Measurements from ENCODE around the gene TMBIM4. TPM values are rescaled to one million over a fixed set of nuclear protein-coding genes. Genes with fewer than 3 reads are reported as not detected.
A peak's percentile ranks its signal among the peaks of the same experiment; 100 is the strongest.
"Not testable (repeated sequence)": the region's sequence is repeated elsewhere in the genome, so short reads cannot be mapped to it uniquely, and the experiment has no call there.

TMBIM4 gene
- total RNA-seq, 2 donors from 2014 or later, result 26.5 to 43.5 TPM

DNA sequence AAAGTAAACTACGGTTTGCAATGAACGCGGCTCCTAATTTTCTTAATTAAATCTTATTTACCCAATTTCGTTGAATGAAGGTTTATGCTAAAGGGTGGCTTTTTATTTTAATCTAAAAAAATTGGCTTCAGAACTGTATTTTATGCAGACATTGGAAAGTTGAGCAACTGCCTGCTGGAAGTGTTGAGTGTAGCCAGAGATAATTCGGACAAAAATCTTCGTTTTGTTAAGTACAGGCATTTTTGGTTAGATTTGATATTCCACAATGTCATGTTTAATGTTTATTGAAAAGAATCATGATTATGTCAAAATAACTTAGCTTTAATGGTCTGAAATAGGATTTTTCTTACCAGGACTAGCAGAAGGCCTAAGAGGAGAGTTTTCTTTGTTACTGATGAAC, 20.1 kb upstream of the TMBIM4 start:
- no peak for ATAC-seq
- no peak for DNase-seq (ENCODE audit: low spot score in 2 of 2)
- Mint-ChIP-seq H3K27ac (no peak overlapping the region), H3K9me3 (no peaks in the 10 kb centered on the region), H3K36me3 (peaks cover 11 to 17% of the 10 kb centered on the region in 2 donors)

- Mint-ChIP-seq H3K27ac (no peak overlapping the region), H3K9me3 (peaks cover 0 to 3% of the 10 kb centered on the region in 2 donors), H3K36me3 (peaks cover 15 to 17% of the 10 kb centered on the region in 2 donors)
- ATAC-seq (no peak), DNase-seq (ENCODE audit: low spot score in 2 of 2) (no peak)
These were observed 19.7 kb upstream of the TMBIM4 start for GRCh38 chr12:66189486-66189843.

- H3K9me3 Mint-ChIP-seq, result peaks cover 0 to 6% of the 10 kb centered on the region in 2 donors
- H3K36me3 Mint-ChIP-seq, result peaks cover 17% of the 10 kb centered on the region in 2 donors
- DNase-seq (ENCODE audit: low spot score in 2 of 2), result peak in 1 of 2 donors; percentile 26
- H3K27ac Mint-ChIP-seq, result no peak within 1 kb of the TSS
- peak; percentile 84 to 88 for ATAC-seq
These were observed 19.0 kb upstream of the TMBIM4 start, which contains the start of gene IRAK3 for GRCh38 chr12:66188584-66189485. TSS of gene IRAK3 (plus strand) at chr12:66189214. CDS start at chr12:66189300, 86 bp downstream.

- no peak overlapping the region for H3K27ac Mint-ChIP-seq
- DNase-seq (ENCODE audit: low spot score in 2 of 2) (no peak), ATAC-seq (no peak)
- peaks cover 0 to 6% of the 10 kb centered on the region in 2 donors for H3K9me3 Mint-ChIP-seq
- H3K36me3 Mint-ChIP-seq, result peaks cover 17% of the 10 kb centered on the region in 2 donors
These were observed 18.0 kb upstream of the TMBIM4 start for GRCh38 chr12:66187821-66188220.

DNA sequence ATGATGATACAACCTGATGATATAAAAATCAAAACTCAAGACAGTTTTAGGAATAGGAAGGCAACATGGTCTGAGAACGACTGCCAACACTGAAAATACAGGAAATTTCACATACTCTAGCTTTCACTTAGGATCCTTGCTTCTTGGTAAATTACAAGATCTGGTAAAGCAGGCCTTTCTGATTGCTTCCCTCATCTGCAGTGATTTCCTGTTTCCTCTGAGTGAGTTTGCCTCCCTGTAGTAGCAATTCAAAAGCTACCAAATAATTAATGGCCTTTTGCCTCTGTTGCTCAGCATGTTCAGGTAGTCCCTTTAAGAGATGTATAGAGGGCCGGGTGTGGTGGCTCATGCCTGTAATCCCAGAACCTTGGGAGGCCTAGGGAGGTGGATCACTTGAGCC, 17.2 kb upstream of the TMBIM4 start:
- ATAC-seq, result no peak
- H3K27ac Mint-ChIP-seq, result no peak overlapping the region
- no peak for DNase-seq (ENCODE audit: low spot score in 2 of 2)
- H3K9me3 Mint-ChIP-seq, result peaks cover 0 to 6% of the 10 kb centered on the region in 2 donors
- peaks cover 17% of the 10 kb centered on the region in 2 donors for H3K36me3 Mint-ChIP-seq

GRCh38 chr12:66184822-66185221, 15.0 kb upstream of the TMBIM4 start:
- not testable (repeated sequence) for H3K9me3 Mint-ChIP-seq; H3K27ac Mint-ChIP-seq; DNase-seq (ENCODE audit: low spot score in 2 of 2); ATAC-seq
- peaks cover 17% of the 10 kb centered on the region in 2 donors for H3K36me3 Mint-ChIP-seq

DNA sequence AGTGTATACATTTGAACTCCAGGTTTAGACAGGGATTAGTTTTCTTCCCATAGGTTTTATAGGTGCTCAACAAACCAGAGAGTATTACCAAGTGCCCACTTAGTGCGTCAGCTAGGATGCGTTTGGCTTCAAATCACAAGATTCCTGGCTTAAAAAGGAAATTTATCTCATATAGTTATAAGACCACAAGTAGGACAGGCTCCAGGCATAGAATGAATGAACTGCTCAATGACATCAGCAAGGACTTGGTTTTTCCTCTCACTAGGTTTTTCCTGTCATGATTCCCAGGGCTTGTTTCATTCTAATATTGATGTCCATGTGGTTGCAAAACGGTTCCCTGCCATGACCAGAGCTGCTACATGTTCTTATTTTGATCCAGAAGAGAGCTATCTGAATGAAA, 13.2 kb upstream of the TMBIM4 start:
- ATAC-seq (no peak), DNase-seq (ENCODE audit: low spot score in 2 of 2) (no peak)
- Mint-ChIP-seq H3K27ac (no peak overlapping the region), H3K9me3 (peaks cover 0 to 6% of the 10 kb centered on the region in 2 donors), H3K36me3 (peaks cover 9% of the 10 kb centered on the region in 2 donors)

DNA sequence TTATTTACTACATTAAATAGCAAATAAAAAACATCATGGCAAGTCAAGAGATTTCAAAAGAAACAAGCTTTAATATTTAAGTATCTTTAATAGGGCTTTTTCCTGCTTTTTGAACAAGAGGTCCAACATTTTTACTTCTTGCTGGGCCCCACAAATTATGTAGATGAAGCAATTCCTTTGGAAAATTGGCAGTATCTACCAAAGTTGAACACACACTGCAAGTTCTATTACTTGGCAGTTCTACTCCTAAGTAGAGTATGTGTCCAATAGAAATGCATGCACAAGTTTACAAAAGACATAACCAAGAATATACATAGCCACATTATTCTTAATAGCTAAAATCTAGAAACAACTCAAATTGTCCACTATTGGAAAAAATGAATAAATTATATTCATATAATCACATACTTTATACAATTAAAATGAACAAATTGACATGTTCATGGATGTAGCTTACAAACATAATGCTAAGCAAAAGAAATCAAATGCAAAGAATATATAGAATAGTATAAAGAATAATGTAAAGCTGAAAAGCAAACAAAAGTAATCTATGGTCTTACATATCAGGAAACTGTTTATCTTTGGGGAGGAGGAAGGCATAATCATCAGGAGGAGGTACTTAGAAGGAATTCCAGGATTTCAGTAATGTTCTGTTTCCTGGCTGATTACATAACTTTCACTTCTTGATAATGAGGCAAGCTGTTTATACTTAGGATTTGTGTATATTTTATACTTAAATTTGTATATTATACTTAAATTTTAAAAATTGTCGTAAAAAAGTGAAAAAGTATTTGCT, 6.5 kb upstream of the TMBIM4 start:
- DNase-seq (ENCODE audit: low spot score in 2 of 2) (no peak), ATAC-seq (no peak)
- no peaks in the 10 kb centered on the region for H3K36me3 Mint-ChIP-seq
- H3K27ac Mint-ChIP-seq, result no peak overlapping the region
- H3K9me3 Mint-ChIP-seq, result no peaks in the 10 kb centered on the region

DNA sequence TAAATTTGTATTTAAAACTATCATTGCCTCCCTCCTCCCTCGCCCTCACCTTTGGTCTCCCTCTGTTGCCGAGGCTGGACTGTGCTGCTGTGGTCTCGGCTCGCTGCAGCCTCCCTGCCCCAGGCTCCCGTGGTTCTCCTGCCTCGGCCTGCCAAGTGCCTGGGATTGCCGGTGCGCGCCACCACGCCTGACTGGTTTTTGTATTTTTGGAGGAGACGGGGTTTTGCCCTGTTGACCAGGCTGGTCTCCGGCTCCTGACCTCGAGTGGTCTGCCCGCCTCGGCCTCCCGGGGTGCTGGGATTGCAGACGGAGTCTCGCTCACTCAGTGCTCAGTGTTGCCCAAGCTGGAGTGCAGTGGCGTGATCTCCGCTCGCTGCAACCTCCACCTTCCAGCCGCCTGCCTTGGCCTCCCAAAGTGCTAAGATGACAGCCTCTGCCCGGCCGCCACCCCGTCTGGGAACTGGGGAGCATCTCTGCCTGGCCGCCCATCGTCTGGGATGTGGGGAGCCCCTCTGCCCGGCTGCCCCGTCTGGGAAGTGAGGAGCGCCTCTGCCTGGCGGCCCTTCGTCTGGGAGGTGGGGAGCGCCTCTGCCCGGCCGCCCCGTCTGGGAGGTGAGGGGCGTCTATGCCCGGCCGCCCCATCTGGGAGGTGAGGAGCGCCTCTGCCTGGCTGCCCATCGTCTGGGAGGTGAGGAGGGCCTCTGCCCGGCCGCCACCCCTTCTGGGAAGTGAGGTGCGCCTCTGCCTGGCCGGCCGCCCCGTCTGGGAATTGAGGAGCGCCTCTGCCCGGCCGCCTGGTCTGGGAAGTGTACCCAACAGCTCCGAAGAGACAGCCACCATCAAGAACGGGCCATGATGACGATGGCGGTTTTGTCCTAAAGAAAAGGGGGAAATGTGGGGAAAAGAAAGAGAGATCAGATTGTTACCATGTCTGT, 4.9 kb upstream of the TMBIM4 start:
- ATAC-seq; H3K36me3 Mint-ChIP-seq; H3K9me3 Mint-ChIP-seq; DNase-seq (ENCODE audit: low spot score in 2 of 2); H3K27ac Mint-ChIP-seq: not testable (repeated sequence)

- no peak for DNase-seq (ENCODE audit: low spot score in 2 of 2)
- H3K27ac Mint-ChIP-seq, result peak overlapping the region; percentile 97 to 100
- no peak for ATAC-seq
- peaks cover 3 to 6% of the 10 kb centered on the region in 2 donors for H3K9me3 Mint-ChIP-seq
- peaks cover 33 to 36% of the 10 kb centered on the region in 2 donors for H3K36me3 Mint-ChIP-seq
These were observed 810 bp upstream of the TMBIM4 start for GRCh38 chr12:66170606-66171005.

GRCh38 chr12:66168410-66168809, 1.4 kb downstream of the TMBIM4 start:
- DNase-seq (ENCODE audit: low spot score in 2 of 2) (no peak), ATAC-seq (no peak)
- H3K36me3 Mint-ChIP-seq, result peaks cover 45 to 55% of the 10 kb centered on the region in 2 donors
- H3K27ac Mint-ChIP-seq, result peak overlapping the region in 1 of 2 donors; percentile 100
- peaks cover 9 to 14% of the 10 kb centered on the region in 2 donors for H3K9me3 Mint-ChIP-seq

DNA sequence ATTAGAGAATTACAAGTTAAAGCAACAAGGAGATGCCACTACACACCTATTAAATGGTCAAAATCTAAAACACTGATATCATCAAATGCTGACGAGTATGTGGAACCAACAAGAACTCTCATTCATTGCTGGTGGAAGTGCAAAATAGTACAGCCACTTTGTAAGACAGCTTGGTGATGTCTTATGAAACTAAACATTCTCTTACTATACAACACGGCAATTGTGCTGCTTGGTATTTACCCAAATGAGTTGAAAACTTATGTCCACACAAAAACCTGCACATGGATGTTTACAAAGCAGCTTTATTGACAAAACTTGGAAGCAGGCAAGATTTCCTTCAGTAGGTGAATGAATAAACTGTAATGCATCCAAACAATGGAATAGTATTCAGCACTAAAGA, 3.2 kb downstream of the TMBIM4 start:
- no peak for ATAC-seq
- no peak for DNase-seq (ENCODE audit: low spot score in 2 of 2)
- peaks cover 9 to 18% of the 10 kb centered on the region in 2 donors for H3K9me3 Mint-ChIP-seq
- peak overlapping the region in 1 of 2 donors; percentile 100 for H3K27ac Mint-ChIP-seq
- peaks cover 45 to 57% of the 10 kb centered on the region in 2 donors for H3K36me3 Mint-ChIP-seq

DNA sequence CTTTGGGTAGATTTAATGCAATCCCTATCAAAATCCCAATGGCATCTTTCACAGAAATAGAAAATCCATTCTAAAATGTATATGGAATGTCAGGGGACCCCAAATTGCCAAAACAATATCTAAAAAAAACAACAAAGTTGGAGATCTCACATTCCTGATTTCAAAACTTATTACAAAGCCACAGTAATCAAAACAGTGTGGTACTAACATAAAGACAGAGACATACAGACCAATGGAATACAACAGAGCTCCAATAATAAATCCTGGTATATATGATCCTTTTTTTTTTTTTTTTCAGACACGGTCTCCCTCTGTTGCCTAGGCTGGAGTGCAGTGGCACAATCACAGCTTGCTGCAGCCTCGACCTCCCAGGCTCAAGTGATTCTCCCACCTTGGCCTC, 4.7 kb downstream of the TMBIM4 start:
- Mint-ChIP-seq H3K36me3 (peaks cover 45 to 59% of the 10 kb centered on the region in 2 donors), H3K27ac (peak overlapping the region in 1 of 2 donors; percentile 75), H3K9me3 (peaks cover 9 to 18% of the 10 kb centered on the region in 2 donors)
- ATAC-seq (no peak), DNase-seq (ENCODE audit: low spot score in 2 of 2) (no peak)

DNA sequence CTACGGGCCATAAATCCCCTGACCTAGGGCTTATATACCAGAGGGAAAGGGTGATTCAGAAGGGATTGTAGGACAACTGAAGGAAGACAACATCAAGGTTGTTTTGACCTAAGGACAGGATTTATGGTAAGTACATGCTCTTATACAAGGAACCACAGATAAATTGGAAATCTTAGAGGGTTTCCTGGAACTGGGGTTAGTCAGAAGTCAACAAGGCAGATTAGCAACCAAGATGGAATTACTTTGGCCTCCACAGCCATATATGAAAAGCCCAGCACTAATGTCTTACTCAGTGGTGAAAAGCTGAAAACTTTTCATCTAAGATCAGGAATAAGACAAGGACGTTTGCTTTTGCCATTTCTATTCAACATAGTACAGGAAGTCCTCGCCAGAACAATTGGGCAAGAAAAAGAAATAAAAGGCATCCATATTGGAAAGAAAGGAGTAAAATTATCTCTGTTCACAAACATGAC, 5.4 kb downstream of the TMBIM4 start:
- ATAC-seq (no peak), DNase-seq (ENCODE audit: low spot score in 2 of 2) (no peak)
- Mint-ChIP-seq H3K9me3 (peaks cover 9 to 18% of the 10 kb centered on the region in 2 donors), H3K27ac (peak overlapping the region in 1 of 2 donors; percentile 75), H3K36me3 (peaks cover 47 to 67% of the 10 kb centered on the region in 2 donors)

DNA sequence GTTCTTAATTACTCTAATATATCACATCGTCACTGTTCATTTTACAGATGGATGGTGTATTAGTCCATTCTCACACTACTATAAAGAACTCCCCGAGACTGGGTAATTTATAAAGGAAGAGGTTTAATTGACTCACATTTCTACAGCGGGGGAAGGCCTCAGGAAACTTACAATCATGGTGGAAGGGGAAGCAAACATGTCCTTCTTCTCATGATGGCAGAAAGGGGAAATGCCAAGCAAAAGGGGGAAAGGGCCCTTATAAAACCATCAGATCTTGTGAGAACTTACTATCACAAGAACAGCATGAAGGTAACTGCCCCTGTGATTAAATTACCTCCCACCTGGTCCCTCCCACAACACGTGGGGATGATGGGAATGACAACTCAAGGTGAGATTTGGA, 6.5 kb downstream of the TMBIM4 start:
- Mint-ChIP-seq H3K27ac (no peak overlapping the region), H3K36me3 (peaks cover 37 to 71% of the 10 kb centered on the region in 2 donors), H3K9me3 (peaks cover 9 to 18% of the 10 kb centered on the region in 2 donors)
- DNase-seq (ENCODE audit: low spot score in 2 of 2) (no peak), ATAC-seq (no peak)

DNA sequence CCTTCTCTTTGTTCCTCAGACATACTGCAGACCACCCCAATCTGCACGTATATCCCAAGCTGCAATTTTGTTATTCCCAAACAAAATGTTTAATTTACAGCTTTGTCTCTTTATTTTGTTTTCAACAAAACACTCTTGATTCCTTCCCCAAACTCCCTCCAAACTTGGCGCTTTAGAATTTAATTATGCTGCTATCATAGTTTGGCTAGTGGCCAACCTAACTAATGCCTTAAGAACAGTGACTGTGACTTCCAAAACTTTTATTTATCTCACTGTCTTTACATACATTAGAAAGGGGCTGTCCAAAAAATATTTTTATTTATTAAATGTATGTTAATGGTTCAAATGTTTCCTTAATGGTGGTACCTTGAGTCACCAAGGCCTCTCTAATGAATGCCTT, 7.1 kb downstream of the TMBIM4 start:
- DNase-seq (ENCODE audit: low spot score in 2 of 2), result no peak
- Mint-ChIP-seq H3K27ac (no peak overlapping the region), H3K36me3 (peaks cover 33 to 66% of the 10 kb centered on the region in 2 donors), H3K9me3 (peaks cover 9 to 18% of the 10 kb centered on the region in 2 donors)
- no peak for ATAC-seq

Data from activated naive CD4-positive, alpha-beta T cell treated with anti-CD3 and anti-CD28 coated beads, Interleukin-2, amount 50 U/mL, for 72 hours (primary cell).